IMR-90 (cell line): ENCODE results near the gene CPSF4. TPM values are rescaled to one million over a fixed set of nuclear protein-coding genes. Genes with fewer than 3 reads are reported as not detected.

Experiments
- ATAC-seq: fragments of 200-7000 bp; cut with Tn5 transposase; 2 replicates; pipeline ENCODE4 v1.9.1; 2020; ENCODE audit warnings: low read depth, mild to moderate bottlenecking, moderate library complexity
- BruUV-seq: library from RNA; stranded (reverse); fragments of 400-500 nt; replicated peaks from 2 replicates; lab custom pipeline; 2021; lab: Mats Ljungman, UMichigan
- CTCF ChIA-PET: fragments of 300-600 bp; formaldehyde crosslinking; extraction: SDS; loops from one replicate; lab custom pipeline; 2021; ENCODE audit warnings: antibody characterized with exemption; lab: Yijun Ruan, JAX
- POLR2A ChIA-PET: fragments of 300-600 bp; sonication (Branson Sonifier 250); formaldehyde crosslinking; loops from one replicate; lab custom pipeline; 2022; ENCODE audit warnings: antibody characterized with exemption; ENCODE audit not compliant: unreplicated experiment; lab: Charles Lee
- DNase-seq: peaks from one replicate; pipeline ENCODE4 v3.0.0; 2013
- H2AFZ ChIP-seq: replicated peaks from 2 replicates; pipeline ENCODE3; 2013; ENCODE audit warnings: low read length, mild to moderate bottlenecking; ENCODE audit not compliant: poor library complexity
- H2AK5ac ChIP-seq: 2 replicates; pipeline ENCODE4 v1.6.1; 2013; ENCODE audit warnings: low read depth, low read length, inconsistent platforms
- H2AK9ac ChIP-seq: replicated peaks from 2 replicates; pipeline ENCODE3; 2013; ENCODE audit warnings: mild to moderate bottlenecking, low read depth, low read length, moderate library complexity; ENCODE audit not compliant: poor library complexity
- H2BK120ac ChIP-seq: 2 replicates; pipeline ENCODE4 v1.6.1; 2013; ENCODE audit warnings: low read depth, low read length, inconsistent platforms
- H2BK15ac ChIP-seq: 3 replicates; pipeline ENCODE4 v1.6.1; 2013; ENCODE audit warnings: low read depth, low read length, inconsistent platforms
- H2BK20ac ChIP-seq: 2 replicates; pipeline ENCODE4 v1.6.1; 2013; ENCODE audit warnings: low read depth, mild to moderate bottlenecking, inconsistent platforms, low read length, moderate library complexity
- H2BK5ac ChIP-seq: 2 replicates; pipeline ENCODE4 v1.6.1; 2013; ENCODE audit warnings: mild to moderate bottlenecking, low read depth, low read length, inconsistent platforms; ENCODE audit not compliant: poor library complexity, severe bottlenecking
- H3K14ac ChIP-seq: replicated peaks from 2 replicates; pipeline ENCODE4 v1.6.1; 2013; ENCODE audit warnings: low read depth, low read length, inconsistent platforms
- H3K18ac ChIP-seq: 2 replicates; pipeline ENCODE4 v1.6.1; 2013; ENCODE audit warnings: low read depth, low read length, control low read depth
- H3K23ac ChIP-seq: 2 replicates; pipeline ENCODE4 v1.6.1; 2013; ENCODE audit warnings: low read depth, low read length, inconsistent platforms
- H3K27ac ChIP-seq: 2 replicates; pipeline ENCODE4 v1.5.1; 2013; ENCODE audit warnings: mild to moderate bottlenecking, control low read depth, low read length; ENCODE audit not compliant: insufficient read depth
- H3K27me3 ChIP-seq: 2 replicates; pipeline ENCODE4 v1.6.1; 2013; ENCODE audit warnings: low read length; ENCODE audit not compliant: control insufficient read depth, insufficient read depth
- H3K36me3 ChIP-seq: 2 replicates; pipeline ENCODE4 v1.6.1; 2013; ENCODE audit warnings: low read length, mixed read lengths; ENCODE audit not compliant: control insufficient read depth, insufficient read depth
- H3K4ac ChIP-seq: 2 replicates; pipeline ENCODE4 v1.6.1; 2013; ENCODE audit warnings: low read depth, low read length, inconsistent platforms
- H3K4me1 ChIP-seq: 2 replicates; pipeline ENCODE4 v1.6.1; 2013; ENCODE audit warnings: low read length, mixed read lengths; ENCODE audit not compliant: control insufficient read depth, insufficient read depth
- H3K4me2 ChIP-seq: 2 replicates; pipeline ENCODE4 v1.6.1; 2013; ENCODE audit warnings: low read depth, mild to moderate bottlenecking, control low read depth, low read length, moderate library complexity
- H3K4me3 ChIP-seq: 2 replicates; pipeline ENCODE4 v1.5.1; 2013; ENCODE audit warnings: low read depth, mild to moderate bottlenecking, control low read depth, low read length, moderate library complexity; ENCODE audit not compliant: insufficient read depth
- H3K56ac ChIP-seq: 2 replicates; pipeline ENCODE4 v1.6.1; 2013; ENCODE audit warnings: low read length, inconsistent platforms; ENCODE audit not compliant: insufficient read depth; ENCODE audit errors: extremely low read depth
- H3K79me1 ChIP-seq, 2 experiments: 2 replicates each; pipeline ENCODE4 v1.6.1; 2013; ENCODE audit warnings: low read length in 2 of 2, inconsistent platforms in 1 of 2, low read depth in 1 of 2
- H3K9ac ChIP-seq: 2 replicates; pipeline ENCODE4 v1.6.1; 2013; ENCODE audit warnings: low read depth, low read length, control low read depth
- H3K9me1 ChIP-seq: 2 replicates; pipeline ENCODE4 v1.6.1; 2013; ENCODE audit warnings: low read length, inconsistent platforms; ENCODE audit not compliant: insufficient read depth
- H3K9me3 ChIP-seq: 2 replicates; pipeline ENCODE4 v1.6.1; 2013; ENCODE audit warnings: low read length; ENCODE audit not compliant: control insufficient read depth, insufficient read depth
- H4K20me1 ChIP-seq: 2 replicates; pipeline ENCODE4 v1.6.1; 2013; ENCODE audit warnings: low read length, inconsistent platforms; ENCODE audit not compliant: insufficient read depth
- H4K5ac ChIP-seq: 2 replicates; pipeline ENCODE4 v1.6.1; 2013; ENCODE audit warnings: mild to moderate bottlenecking, low read depth, low read length, control low read depth
- H4K8ac ChIP-seq, 2 experiments: 2 replicates each; pipeline ENCODE4 v1.6.1; 2013; ENCODE audit warnings: low read depth in 2 of 2, low read length in 2 of 2, control low read depth in 1 of 2, inconsistent platforms in 1 of 2
- H4K91ac ChIP-seq: 2 replicates; pipeline ENCODE4 v1.6.1; 2013; ENCODE audit warnings: low read depth, low read length, inconsistent platforms; ENCODE audit not compliant: insufficient read depth
- BHLHE40 ChIP-seq: fragments of 150-350 bp; IDR thresholded peaks from 2 replicates; pipeline ENCODE4 v1.6.1; 2016; ENCODE audit warnings: mild to moderate bottlenecking, low read depth, low read length
- POLR2A ChIP-seq: IDR thresholded peaks from 2 replicates; pipeline ENCODE4 v1.6.1; 2012; ENCODE audit warnings: mild to moderate bottlenecking, low read depth, low read length
- RAD21 ChIP-seq: IDR thresholded peaks from 2 replicates; pipeline ENCODE4 v1.6.1; 2012; ENCODE audit warnings: low read length, improper control_type of control experiment
- RCOR1 ChIP-seq: IDR thresholded peaks from 2 replicates; pipeline ENCODE4 v1.6.1; 2012; ENCODE audit warnings: mild to moderate bottlenecking, low read length, improper control_type of control experiment; ENCODE audit not compliant: insufficient replicate concordance
- RFX5 ChIP-seq: IDR thresholded peaks from 2 replicates; pipeline ENCODE4 v1.8.0; 2012; ENCODE audit warnings: low read depth, mild to moderate bottlenecking, low read length, moderate library complexity
- SMC3 ChIP-seq: fragments of 150-350 bp; IDR thresholded peaks from 2 replicates; pipeline ENCODE4 v1.6.1; 2016; ENCODE audit warnings: low read depth, mild to moderate bottlenecking, antibody characterized with exemption, low read length, moderate library complexity
- WGBS, 2 experiments: methylation state at CpG; one replicate each; pipeline versions ENCODE4 v1.1.5 to v1.1.7; 2013; ENCODE audit warnings: missing lambda C conversion rate in 2 of 2; ENCODE audit not compliant: insufficient read length in 1 of 2; ENCODE audit errors: extremely low coverage in 2 of 2; 5-methylcytosine and 5-hydroxymethylcytosine counted together
- dilution Hi-C: fragments of 300-500 bp; cut with HindIII; formaldehyde crosslinking; loops from one replicate; pipeline ENCODE4 v1.14.3; 2018; ENCODE audit warnings: low sequenced_read_pairs; ENCODE audit not compliant: unreplicated experiment
- in situ Hi-C: fragments of 300-500 bp; cut with MboI; formaldehyde crosslinking; loops from 3 replicates; pipeline ENCODE4 v1.14.3; 2019; ENCODE audit warnings: low sequenced_read_pairs, inconsistent platforms, mixed read lengths
- intact Hi-C: fragments of 100-400 bp; cut with micrococcal nuclease; formaldehyde crosslinking; loops from 2 replicates; pipeline ENCODE4 v1.10.0; 2022
- polyA plus RNA-seq, 3 experiments: library from polyadenylated mRNA; depleted of rRNA; stranded (reverse); fragments of >200 nt; gene quantifications; 2 replicates each; pipeline ENCODE4 v1.2.3, GENCODE V29; 2012; ENCODE audit warnings: low replicate concordance in 1 of 3
- total RNA-seq: library from RNA; depleted of rRNA; stranded (reverse); fragments of >200 nt; gene quantifications from 2 replicates; pipeline ENCODE4 v1.2.3, GENCODE V29; 2012
- TF ChIP-seq, protein P1 (sequence below): conservative IDR thresholded peaks from 2 replicates; pipeline ENCODE4 v1.5.1; 2012; ENCODE audit warnings: mild to moderate bottlenecking, low read depth, low read length, improper control_type of control experiment
- TF ChIP-seq, protein P2 (sequence below): fragments of 150-350 bp; IDR thresholded peaks from 2 replicates; pipeline ENCODE4 v1.6.1; 2016; ENCODE audit warnings: low read depth, mild to moderate bottlenecking, low read length, moderate library complexity, borderline replicate concordance
- TF ChIP-seq, protein P3 (sequence below): fragments of 150-350 bp; IDR thresholded peaks from 2 replicates; pipeline ENCODE4 v1.6.1; 2017; ENCODE audit warnings: mild to moderate bottlenecking, antibody characterized with exemption, low read length, low read depth

Gene CPSF4
- total and polyA plus RNA-seq, 2 of the 4 experiments (the other 2 are of a cell fraction): 23.8 to 44.9 TPM

DNA sequence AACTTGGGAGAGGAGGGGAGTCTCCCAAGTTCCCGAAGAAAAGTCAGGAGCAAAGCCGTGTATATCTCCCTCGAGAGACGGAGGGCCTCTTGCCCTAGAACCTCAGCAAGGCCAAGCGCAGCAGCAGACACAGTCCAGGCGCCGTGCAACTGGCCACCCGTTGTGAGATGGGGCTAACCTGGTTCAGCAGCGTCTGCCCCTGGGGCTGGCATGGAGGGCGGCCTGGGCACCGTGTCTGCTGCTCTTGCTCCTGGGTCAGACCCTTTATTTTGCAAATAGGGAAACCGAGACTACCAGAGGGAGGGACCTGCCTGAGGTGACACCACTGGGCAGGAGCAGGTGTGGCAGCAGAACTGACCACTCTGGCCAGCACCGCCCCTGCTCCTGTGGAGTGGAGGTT is 13.8 kb downstream of the CPSF4 start:
- ATAC-seq (no peak), DNase-seq (no peak)
- H3K79me1 ChIP-seq: peaks cover 15 to 69% of the 10 kb centered on the region in 2 experiments
- H3K9me1 ChIP-seq: no peaks in the 10 kb centered on the region
- peaks cover 48% of the 10 kb centered on the region for H4K20me1 ChIP-seq
- dilution Hi-C loops (no loop called here), in situ Hi-C loops (no loop called here), intact Hi-C loops (no loop called here)
- peaks cover 90% of the 10 kb centered on the region for H3K36me3 ChIP-seq
- no peak overlapping the region for H3K56ac ChIP-seq
- ChIA-PET POLR2A (no interaction called here), CTCF (no interaction called here)
- no peaks in the 10 kb centered on the region for H3K27me3 ChIP-seq
- H2BK20ac ChIP-seq: no peak overlapping the region
- TF ChIP-seq, protein P1, sequence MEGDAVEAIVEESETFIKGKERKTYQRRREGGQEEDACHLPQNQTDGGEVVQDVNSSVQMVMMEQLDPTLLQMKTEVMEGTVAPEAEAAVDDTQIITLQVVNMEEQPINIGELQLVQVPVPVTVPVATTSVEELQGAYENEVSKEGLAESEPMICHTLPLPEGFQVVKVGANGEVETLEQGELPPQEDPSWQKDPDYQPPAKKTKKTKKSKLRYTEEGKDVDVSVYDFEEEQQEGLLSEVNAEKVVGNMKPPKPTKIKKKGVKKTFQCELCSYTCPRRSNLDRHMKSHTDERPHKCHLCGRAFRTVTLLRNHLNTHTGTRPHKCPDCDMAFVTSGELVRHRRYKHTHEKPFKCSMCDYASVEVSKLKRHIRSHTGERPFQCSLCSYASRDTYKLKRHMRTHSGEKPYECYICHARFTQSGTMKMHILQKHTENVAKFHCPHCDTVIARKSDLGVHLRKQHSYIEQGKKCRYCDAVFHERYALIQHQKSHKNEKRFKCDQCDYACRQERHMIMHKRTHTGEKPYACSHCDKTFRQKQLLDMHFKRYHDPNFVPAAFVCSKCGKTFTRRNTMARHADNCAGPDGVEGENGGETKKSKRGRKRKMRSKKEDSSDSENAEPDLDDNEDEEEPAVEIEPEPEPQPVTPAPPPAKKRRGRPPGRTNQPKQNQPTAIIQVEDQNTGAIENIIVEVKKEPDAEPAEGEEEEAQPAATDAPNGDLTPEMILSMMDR: no peak
- TF ChIP-seq RFX5 (no peak), RCOR1 (no peak), RAD21 (no peak), POLR2A (no peak), SMC3 (no peak), BHLHE40 (no peak)
- TF ChIP-seq, protein P2, sequence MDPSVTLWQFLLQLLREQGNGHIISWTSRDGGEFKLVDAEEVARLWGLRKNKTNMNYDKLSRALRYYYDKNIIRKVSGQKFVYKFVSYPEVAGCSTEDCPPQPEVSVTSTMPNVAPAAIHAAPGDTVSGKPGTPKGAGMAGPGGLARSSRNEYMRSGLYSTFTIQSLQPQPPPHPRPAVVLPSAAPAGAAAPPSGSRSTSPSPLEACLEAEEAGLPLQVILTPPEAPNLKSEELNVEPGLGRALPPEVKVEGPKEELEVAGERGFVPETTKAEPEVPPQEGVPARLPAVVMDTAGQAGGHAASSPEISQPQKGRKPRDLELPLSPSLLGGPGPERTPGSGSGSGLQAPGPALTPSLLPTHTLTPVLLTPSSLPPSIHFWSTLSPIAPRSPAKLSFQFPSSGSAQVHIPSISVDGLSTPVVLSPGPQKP: no peak
- TF ChIP-seq, protein P3, sequence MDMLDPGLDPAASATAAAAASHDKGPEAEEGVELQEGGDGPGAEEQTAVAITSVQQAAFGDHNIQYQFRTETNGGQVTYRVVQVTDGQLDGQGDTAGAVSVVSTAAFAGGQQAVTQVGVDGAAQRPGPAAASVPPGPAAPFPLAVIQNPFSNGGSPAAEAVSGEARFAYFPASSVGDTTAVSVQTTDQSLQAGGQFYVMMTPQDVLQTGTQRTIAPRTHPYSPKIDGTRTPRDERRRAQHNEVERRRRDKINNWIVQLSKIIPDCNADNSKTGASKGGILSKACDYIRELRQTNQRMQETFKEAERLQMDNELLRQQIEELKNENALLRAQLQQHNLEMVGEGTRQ: no peak
- no peak overlapping the region for H2BK5ac ChIP-seq
- H3K23ac ChIP-seq: no peak overlapping the region
- H3K4me2 ChIP-seq: no peak overlapping the region
- H3K14ac ChIP-seq: no peak overlapping the region
- H2AFZ ChIP-seq: no peak overlapping the region
- H4K91ac ChIP-seq: no peak overlapping the region
- no peak overlapping the region for H3K4me3 ChIP-seq
- no peak overlapping the region for H3K4ac ChIP-seq
- H2AK9ac ChIP-seq: no peak overlapping the region
- no peak overlapping the region for H4K5ac ChIP-seq
- no peak overlapping the region for H2BK120ac ChIP-seq
- WGBS, 2 experiments: 90% methylated on average over 12 of the region's 13 CpGs; no CpG with 5 or more reads in 1 of the 2 experiments
- H2AK5ac ChIP-seq: no peak overlapping the region
- no peak overlapping the region for H3K9ac ChIP-seq
- no peak overlapping the region for H2BK15ac ChIP-seq
- H3K9me3 ChIP-seq: no peaks in the 10 kb centered on the region
- BruUV-seq: no TSS peak
- no peak overlapping the region for H3K27ac ChIP-seq
- no peak overlapping the region for H3K18ac ChIP-seq
- H4K8ac ChIP-seq: no peak overlapping the region
- no peaks in the 10 kb centered on the region for H3K4me1 ChIP-seq
